OCI-LY1 (cell line): Measurements from ENCODE around the gene SERINC5.

Source experiments
- EZH2 ChIP-seq: fragments of 200-600 bp; sonication (generic), shearing (Covaris generic); IDR thresholded peaks from 2 replicates; pipeline ENCODE4 v1.8.0; 2017; ENCODE audit warnings: borderline replicate concordance, mixed run types, mild to moderate bottlenecking, antibody characterized with exemption, low read length, moderate library complexity, mixed read lengths
- TF ChIP-seq, protein P1 (sequence below): fragments of 200-600 bp; sonication (generic), shearing (Covaris generic); IDR thresholded peaks from 2 replicates; pipeline ENCODE4 v1.5.1; 2017; ENCODE audit warnings: mild to moderate bottlenecking, antibody characterized with exemption, low read length, moderate library complexity, mixed read lengths

DNA sequence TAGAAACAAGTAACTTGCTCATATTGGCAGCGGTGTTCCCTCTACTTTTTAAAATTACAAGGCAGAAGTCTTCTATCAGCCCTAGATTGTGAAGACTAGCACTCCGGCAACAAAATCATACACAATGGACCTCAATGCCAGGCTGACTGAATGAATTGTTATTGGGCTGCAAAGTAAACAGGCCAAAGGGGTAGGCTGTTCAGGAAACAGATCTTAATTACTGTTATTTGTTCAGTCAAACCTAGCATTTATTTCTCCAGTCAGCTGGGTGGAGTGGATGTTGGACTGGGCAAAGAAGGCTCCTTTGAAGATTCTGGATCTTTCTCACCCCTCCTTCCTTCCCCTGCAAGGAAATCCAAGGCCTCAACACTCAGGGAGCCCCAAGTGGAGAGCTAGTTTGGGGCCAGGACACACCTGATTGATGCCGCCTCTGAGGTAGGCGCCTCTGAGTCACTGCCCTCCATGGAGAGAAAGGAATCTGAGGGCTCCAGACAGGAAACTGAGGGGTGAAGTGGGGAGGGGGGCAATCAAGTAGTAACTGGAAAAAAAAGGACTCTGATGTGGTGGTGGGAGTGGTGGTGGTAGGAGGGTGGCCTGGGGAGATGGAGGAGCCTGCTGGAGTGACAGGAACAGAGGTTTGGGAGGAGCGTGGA is 35.5 kb downstream of the SERINC5 start:
- TF ChIP-seq, protein P1, sequence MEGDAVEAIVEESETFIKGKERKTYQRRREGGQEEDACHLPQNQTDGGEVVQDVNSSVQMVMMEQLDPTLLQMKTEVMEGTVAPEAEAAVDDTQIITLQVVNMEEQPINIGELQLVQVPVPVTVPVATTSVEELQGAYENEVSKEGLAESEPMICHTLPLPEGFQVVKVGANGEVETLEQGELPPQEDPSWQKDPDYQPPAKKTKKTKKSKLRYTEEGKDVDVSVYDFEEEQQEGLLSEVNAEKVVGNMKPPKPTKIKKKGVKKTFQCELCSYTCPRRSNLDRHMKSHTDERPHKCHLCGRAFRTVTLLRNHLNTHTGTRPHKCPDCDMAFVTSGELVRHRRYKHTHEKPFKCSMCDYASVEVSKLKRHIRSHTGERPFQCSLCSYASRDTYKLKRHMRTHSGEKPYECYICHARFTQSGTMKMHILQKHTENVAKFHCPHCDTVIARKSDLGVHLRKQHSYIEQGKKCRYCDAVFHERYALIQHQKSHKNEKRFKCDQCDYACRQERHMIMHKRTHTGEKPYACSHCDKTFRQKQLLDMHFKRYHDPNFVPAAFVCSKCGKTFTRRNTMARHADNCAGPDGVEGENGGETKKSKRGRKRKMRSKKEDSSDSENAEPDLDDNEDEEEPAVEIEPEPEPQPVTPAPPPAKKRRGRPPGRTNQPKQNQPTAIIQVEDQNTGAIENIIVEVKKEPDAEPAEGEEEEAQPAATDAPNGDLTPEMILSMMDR: no peak
- no peak for TF ChIP-seq EZH2
